VCaP (cell line): ENCODE data around the gene RALA.
A peak's percentile ranks its signal among the peaks of the same experiment; 100 is the strongest.

Experiments
- H3K27ac ChIP-seq: fragments of 450-650 bp; 2 replicates; pipeline ENCODE4 v1.5.1; 2017
- CTCF ChIP-seq: fragments of 450-650 bp; conservative IDR thresholded peaks from 2 replicates; pipeline ENCODE4 v1.5.1; 2017; ENCODE audit warnings: mild to moderate bottlenecking, moderate library complexity

Gene RALA

DNA sequence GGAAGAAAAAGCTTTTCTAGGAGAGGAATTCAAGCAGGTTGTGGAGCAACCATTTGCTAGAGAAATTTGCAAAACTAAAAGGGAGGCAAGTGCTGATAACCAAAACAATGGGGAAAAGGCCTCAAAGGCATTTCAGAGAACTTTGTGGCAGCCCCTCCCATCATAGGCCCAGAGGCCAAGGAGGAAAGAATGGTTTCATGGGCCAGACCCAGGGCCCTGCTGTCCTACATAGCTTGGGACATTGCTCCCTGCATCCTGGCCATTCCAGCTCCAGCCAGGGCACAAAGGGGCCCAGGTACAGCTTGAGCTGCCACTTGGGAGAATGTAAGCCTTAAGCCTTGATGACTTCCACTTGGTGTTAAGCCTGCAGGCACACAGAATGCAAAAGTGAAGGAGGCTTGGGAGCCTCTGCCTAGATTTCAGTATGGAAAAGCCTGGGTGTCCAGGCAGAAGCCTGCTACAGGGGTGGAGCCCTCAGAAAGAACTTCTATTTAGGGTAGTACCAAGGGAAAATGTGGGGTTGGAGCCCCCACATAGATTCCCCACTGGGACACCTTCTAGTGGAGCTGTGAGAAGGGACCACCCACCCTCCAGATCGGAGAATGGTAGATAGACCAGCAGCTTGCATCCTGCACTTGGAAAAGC, 91.2 kb downstream of the RALA start:
- H3K27ac ChIP-seq = no peak overlapping the region

DNA sequence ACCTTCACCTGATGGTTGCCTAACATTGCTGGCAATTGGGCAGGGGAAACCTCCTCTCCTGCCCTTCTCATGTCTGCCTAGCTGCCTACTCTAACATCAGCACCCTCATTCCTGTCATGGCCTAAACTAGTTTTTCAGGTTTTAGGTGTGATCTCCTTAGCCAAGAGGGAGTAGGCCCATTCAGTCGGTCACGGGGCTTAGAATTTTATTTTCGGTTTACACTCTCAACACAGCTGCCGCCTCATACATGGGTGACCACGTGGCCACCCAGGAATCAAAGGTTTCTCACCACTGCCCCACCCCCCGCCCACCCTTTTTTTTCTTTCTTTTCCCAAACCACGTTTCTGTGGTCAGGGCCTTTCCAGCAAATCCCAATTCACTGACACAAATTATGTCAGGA, 97.2 kb downstream of the RALA start:
- TF ChIP-seq CTCF = no peak
- peak overlapping the region; percentile 32; the same call in 1 of the 2 replicates for H3K27ac ChIP-seq

More for the DNA sequence above, 91.2 kb downstream of the RALA start:
- no peak for TF ChIP-seq CTCF

- TF ChIP-seq CTCF = no peak
- H3K27ac ChIP-seq = no peak overlapping the region
These were observed 98.0 kb downstream of the RALA start for GRCh38 chr7:39721345-39721744.

DNA sequence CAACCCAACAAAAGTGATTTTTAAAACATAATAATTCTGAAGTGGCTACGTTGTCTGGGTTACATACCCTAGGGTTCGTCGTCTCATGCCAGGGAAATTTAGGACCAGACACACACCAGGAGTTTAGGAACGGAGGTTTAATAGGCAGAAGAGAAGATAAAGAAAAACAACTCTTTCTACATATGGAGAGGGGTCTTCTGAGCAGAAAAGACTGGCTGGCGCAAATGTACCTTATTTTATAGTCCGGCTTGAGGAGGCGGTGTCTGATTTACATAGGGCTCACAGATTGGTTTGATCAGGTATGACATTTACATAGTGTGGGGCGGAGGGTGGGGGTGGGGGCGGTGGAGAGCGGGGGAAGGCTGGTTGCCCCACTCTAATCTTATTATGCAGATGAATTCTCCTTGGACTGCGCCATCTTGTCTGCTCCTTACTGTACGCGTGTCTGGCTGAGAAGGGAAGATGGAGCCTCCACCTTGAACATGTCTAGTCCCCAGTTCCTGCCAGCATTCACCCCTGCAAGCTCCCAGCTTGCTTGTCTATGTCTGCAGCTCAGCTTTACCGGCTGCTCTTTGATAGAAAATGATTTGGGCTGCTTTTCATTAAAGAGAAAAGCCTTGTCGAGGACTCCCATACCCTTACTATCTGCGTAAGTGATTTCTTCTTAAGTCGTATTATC, 98.7 kb downstream of the RALA start:
- TF ChIP-seq CTCF = no peak
- no peak overlapping the region for H3K27ac ChIP-seq

- no peak for TF ChIP-seq CTCF
- H3K27ac ChIP-seq = no peak overlapping the region
These were observed 104.0 kb downstream of the RALA start for GRCh38 chr7:39727231-39728012.

DNA sequence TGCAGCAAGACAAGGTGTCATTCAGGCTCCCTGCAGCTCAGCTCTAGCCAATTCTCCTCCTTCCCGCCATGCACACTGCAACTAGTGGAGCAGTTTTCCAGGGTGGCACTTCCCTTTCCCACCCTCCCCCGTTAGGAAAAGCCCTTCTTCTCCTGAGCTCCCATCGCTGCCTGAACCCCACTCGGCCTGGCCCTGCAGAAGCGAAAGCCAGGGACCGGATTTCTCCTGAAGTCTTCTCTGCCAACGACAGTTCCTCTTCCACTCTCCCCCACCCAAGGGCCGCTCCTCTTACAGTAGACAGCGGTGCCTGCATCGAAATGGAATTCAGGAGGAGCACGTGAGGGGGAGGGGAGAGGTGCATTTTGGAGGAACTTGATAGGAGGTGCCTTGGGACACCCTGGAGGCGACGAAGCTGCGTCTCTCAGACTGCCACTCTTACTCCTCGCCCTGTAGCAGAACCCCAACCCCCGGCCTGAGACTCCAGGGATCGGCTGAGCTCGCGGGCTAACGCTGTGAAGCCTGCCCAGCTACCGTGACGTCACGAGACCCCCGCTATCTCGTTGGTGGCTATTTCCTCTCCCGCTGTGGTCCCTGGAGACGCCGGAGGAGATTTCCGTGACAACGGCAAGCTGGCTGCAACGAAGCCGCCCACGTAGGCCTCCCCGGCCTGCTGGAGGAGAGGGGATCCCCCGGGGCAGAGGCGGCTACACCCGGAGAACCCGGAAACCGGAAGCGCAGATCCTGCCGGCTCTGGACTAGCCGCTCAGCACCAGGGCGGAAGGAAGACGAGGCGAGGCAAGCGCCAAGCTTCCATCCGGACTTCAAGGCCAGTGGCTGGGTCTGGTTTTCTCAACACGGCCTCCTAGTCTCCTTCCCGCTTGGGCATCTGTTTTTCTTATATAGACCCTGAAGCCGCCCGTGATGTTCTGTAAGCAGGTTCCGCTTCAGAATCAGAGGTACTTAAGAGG, 109.7 kb downstream of the RALA start:
- no peak for TF ChIP-seq CTCF
- peak overlapping the region; percentile 69 for H3K27ac ChIP-seq
